GM23248 (cell line): ENCODE results near the gene C19orf12. TPM values are rescaled to one million over a fixed set of nuclear protein-coding genes. Genes with fewer than 3 reads are reported as not detected.

Experiments
- DNase-seq: peaks from one replicate; pipeline ENCODE4 v3.0.0-alpha.2; 2015
- H2AFZ ChIP-seq: fragments of 200-600 bp; sonication (generic); 2 replicates; pipeline ENCODE4 v1.6.1; 2016; ENCODE audit warnings: antibody characterized with exemption
- H3F3A ChIP-seq: fragments of 200-600 bp; sonication (generic); 2 replicates; pipeline ENCODE4 v1.6.1; 2016; ENCODE audit warnings: mild to moderate bottlenecking, antibody characterized with exemption, mixed run types; ENCODE audit not compliant: insufficient read depth
- H3K27ac ChIP-seq: fragments of 200-600 bp; sonication (generic); 2 replicates; pipeline ENCODE4 v1.5.1; 2016; ENCODE audit warnings: mild to moderate bottlenecking
- H3K27me3 ChIP-seq: fragments of 200-600 bp; sonication (generic); replicated peaks from 2 replicates; pipeline ENCODE4 v1.6.1; 2016; ENCODE audit warnings: mild to moderate bottlenecking; ENCODE audit not compliant: insufficient read depth
- H3K36me3 ChIP-seq: fragments of 200-600 bp; sonication (generic); 2 replicates; pipeline ENCODE4 v1.6.1; 2016; ENCODE audit warnings: low read depth, mild to moderate bottlenecking
- H3K4me1 ChIP-seq: fragments of 200-600 bp; sonication (generic); 2 replicates; pipeline ENCODE4 v1.6.1; 2016; ENCODE audit warnings: mild to moderate bottlenecking; ENCODE audit not compliant: insufficient read depth
- H3K4me2 ChIP-seq: fragments of 200-600 bp; sonication (generic); one replicate; pipeline ENCODE4 v1.6.1; 2016; ENCODE audit warnings: mild to moderate bottlenecking; ENCODE audit not compliant: unreplicated experiment
- H3K4me3 ChIP-seq: fragments of 200-600 bp; sonication (generic); 2 replicates; pipeline ENCODE4 v1.5.1; 2016; ENCODE audit warnings: mild to moderate bottlenecking
- H3K79me2 ChIP-seq: fragments of 200-600 bp; sonication (generic); 2 replicates; pipeline ENCODE4 v1.6.1; 2016; ENCODE audit warnings: mild to moderate bottlenecking; ENCODE audit not compliant: insufficient read depth
- H3K9ac ChIP-seq: fragments of 200-600 bp; sonication (generic); 2 replicates; pipeline ENCODE4 v1.6.1; 2016; ENCODE audit warnings: mild to moderate bottlenecking
- H3K9me2 ChIP-seq: fragments of 200-600 bp; sonication (generic); 2 replicates; pipeline ENCODE4 v1.6.1; 2016; ENCODE audit warnings: mixed run types, mild to moderate bottlenecking, moderate library complexity; ENCODE audit not compliant: insufficient read depth
- H3K9me3 ChIP-seq: fragments of 200-600 bp; sonication (generic); one replicate; pipeline ENCODE4 v1.6.1; 2017; ENCODE audit warnings: low read depth
- H4K20me1 ChIP-seq: fragments of 200-600 bp; sonication (generic); 2 replicates; pipeline ENCODE4 v1.6.0; 2016; ENCODE audit not compliant: insufficient read depth
- EZH2 ChIP-seq: fragments of 200-600 bp; sonication (generic); IDR thresholded peaks from 2 replicates; pipeline ENCODE4 v1.6.1; 2018; ENCODE audit warnings: antibody characterized with exemption, mild to moderate bottlenecking; ENCODE audit not compliant: insufficient read depth, poor library complexity, severe bottlenecking
- EZH2phosphoT487 ChIP-seq: fragments of 200-600 bp; sonication (generic); IDR thresholded peaks from 2 replicates; pipeline ENCODE4 v1.6.1; 2018; ENCODE audit warnings: antibody characterized with exemption, moderate library complexity, mild to moderate bottlenecking, low read depth; ENCODE audit not compliant: insufficient read depth
- WGBS, 2 experiments: methylation state at CpG; one replicate each; pipeline ENCODE4 v1.1.6; 2015 to 2017; ENCODE audit warnings: low lambda C conversion rate in 2 of 2, low coverage in 1 of 2; ENCODE audit errors: missing lambda C conversion rate in 2 of 2; 5-methylcytosine and 5-hydroxymethylcytosine counted together
- in situ Hi-C: fragments of 300-500 bp; cut with MboI; formaldehyde crosslinking; loops from 2 replicates; pipeline ENCODE4 v1.15.0; 2020
- polyA plus RNA-seq: library from polyadenylated mRNA; unstranded; fragments of >200 nt; fragmentation: Nextera tagmentation; extraction: Ambion mirVana; gene quantifications from 2 replicates; pipeline ENCODE4 v1.2.1, GENCODE V29; 2016
- total RNA-seq: library from RNA; depleted of rRNA; stranded (reverse); fragments of >200 nt; shearing (Covaris generic); gene quantifications from 2 replicates; pipeline ENCODE4 v1.2.3, GENCODE V29; 2014

C19orf12 gene
- total and polyA plus RNA-seq, 2 experiments from 2014 or later: 34.2 to 45.7 TPM

GRCh38 chr19:29680447-29680846 lies 34.6 kb downstream of the C19orf12 start:
- H3K9me3 ChIP-seq: no peaks in the 10 kb centered on the region
- H3K27ac ChIP-seq: no peak overlapping the region
- peaks cover 7% of the 10 kb centered on the region; the same call in 1 of the 2 replicates for H3F3A ChIP-seq
- H2AFZ ChIP-seq: no peak overlapping the region
- peaks cover 11% of the 10 kb centered on the region for H3K4me1 ChIP-seq
- H3K9ac ChIP-seq: no peak overlapping the region
- H4K20me1 ChIP-seq: no peaks in the 10 kb centered on the region
- DNase-seq: no peak
- H3K4me2 ChIP-seq: no peak overlapping the region
- TF ChIP-seq EZH2 (no peak), EZH2phosphoT487 (no peak)
- no peaks in the 10 kb centered on the region for H3K9me2 ChIP-seq
- H3K79me2 ChIP-seq: no peaks in the 10 kb centered on the region
- no peaks in the 10 kb centered on the region; the same call in 1 of the 2 replicates for H3K36me3 ChIP-seq
- no peak overlapping the region for H3K4me3 ChIP-seq
- 63 to 67% methylated on average over 11 to 12 of the region's 12 CpGs for WGBS, 2 experiments
- H3K27me3 ChIP-seq: no peaks in the 10 kb centered on the region
- in situ Hi-C loops: no loop called here

- Histone ChIP-seq H3K27ac (no peak overlapping the region), H3K9ac (no peak overlapping the region), H3K4me3 (no peak overlapping the region), H3K27me3 (no peaks in the 10 kb centered on the region), H3K79me2 (no peaks in the 10 kb centered on the region), H2AFZ (no peak overlapping the region), H3K4me1 (0 out of 2 replicates have a peak, but pooled peaks cover 3% of the 10 kb centered on the region), H4K20me1 (no peaks in the 10 kb centered on the region), H3K36me3 (no peaks in the 10 kb centered on the region; the same call in 1 of the 2 replicates), H3F3A (no peaks in the 10 kb centered on the region), H3K9me3 (no peaks in the 10 kb centered on the region), H3K9me2 (no peaks in the 10 kb centered on the region), H3K4me2 (no peak overlapping the region)
- no peak for DNase-seq
- TF ChIP-seq EZH2 (no peak), EZH2phosphoT487 (no peak)
- in situ Hi-C loops: no loop called here
- WGBS, 2 experiments: 94 to 97% methylated on average over 9 of the region's 9 CpGs
These were observed 35.4 kb downstream of the C19orf12 start for GRCh38 chr19:29679598-29680210.

- no peak overlapping the region for H3K9ac ChIP-seq
- no peak overlapping the region for H3K27ac ChIP-seq
- DNase-seq: peak; percentile 20
- H3F3A ChIP-seq: no peaks in the 10 kb centered on the region
- WGBS, 2 experiments: 42 to 44% methylated on average over 20 of the region's 20 CpGs
- no peaks in the 10 kb centered on the region for H3K9me2 ChIP-seq
- TF ChIP-seq EZH2phosphoT487 (no peak), EZH2 (no peak)
- H3K4me1 ChIP-seq: 0 out of 2 replicates have a peak, but pooled peaks cover 3% of the 10 kb centered on the region
- no peak overlapping the region for H3K4me2 ChIP-seq
- H3K4me3 ChIP-seq: no peak overlapping the region
- H4K20me1 ChIP-seq: no peaks in the 10 kb centered on the region
- peaks cover 3% of the 10 kb centered on the region; the same call in 1 of the 2 replicates for H3K79me2 ChIP-seq
- H3K36me3 ChIP-seq: no peaks in the 10 kb centered on the region; the same call in 1 of the 2 replicates
- in situ Hi-C loops: no loop called here
- H3K9me3 ChIP-seq: no peaks in the 10 kb centered on the region
- H2AFZ ChIP-seq: no peak overlapping the region
- no peaks in the 10 kb centered on the region for H3K27me3 ChIP-seq
These were observed 36.5 kb downstream of the C19orf12 start for GRCh38 chr19:29678484-29679106.

- Histone ChIP-seq H3K9me2 (no peaks in the 10 kb centered on the region), H3K4me3 (no peak overlapping the region), H3K4me1 (0 out of 2 replicates have a peak, but pooled peaks cover 3% of the 10 kb centered on the region), H3K4me2 (no peak overlapping the region), H3K27me3 (no peaks in the 10 kb centered on the region), H3F3A (no peaks in the 10 kb centered on the region), H2AFZ (no peak overlapping the region), H3K27ac (no peak overlapping the region), H3K9ac (no peak overlapping the region), H3K9me3 (no peaks in the 10 kb centered on the region), H3K79me2 (peaks cover 15% of the 10 kb centered on the region), H4K20me1 (no peaks in the 10 kb centered on the region), H3K36me3 (no peaks in the 10 kb centered on the region; the same call in 1 of the 2 replicates)
- in situ Hi-C loops: no loop called here
- WGBS, 2 experiments: 88 to 89% methylated on average over 23 of the region's 23 CpGs
- TF ChIP-seq EZH2phosphoT487 (no peak), EZH2 (no peak)
- DNase-seq: no peak
These were observed 37.9 kb downstream of the C19orf12 start for GRCh38 chr19:29677001-29677817.
